OCI-LY7 (cell line): ENCODE measurements around the gene SELENOI.
"Not testable (repeated sequence)": the region's sequence is repeated elsewhere in the genome, so short reads cannot be mapped to it uniquely, and the experiment has no call there.

Source experiments
- EZH2phosphoT487 ChIP-seq: fragments of 200-600 bp; sonication (generic); IDR thresholded peaks from 2 replicates; pipeline ENCODE4 v1.6.1; 2018; ENCODE audit warnings: low read depth, borderline replicate concordance, mild to moderate bottlenecking, mixed run types, antibody characterized with exemption, low read length, moderate library complexity, mixed read lengths
- TF ChIP-seq, protein P1 (sequence below): fragments of 200-600 bp; sonication (generic); conservative IDR thresholded peaks from 2 replicates; pipeline ENCODE4 v1.5.1; 2014; ENCODE audit warnings: mild to moderate bottlenecking, antibody characterized with exemption, low read length, moderate library complexity, mixed read lengths

DNA sequence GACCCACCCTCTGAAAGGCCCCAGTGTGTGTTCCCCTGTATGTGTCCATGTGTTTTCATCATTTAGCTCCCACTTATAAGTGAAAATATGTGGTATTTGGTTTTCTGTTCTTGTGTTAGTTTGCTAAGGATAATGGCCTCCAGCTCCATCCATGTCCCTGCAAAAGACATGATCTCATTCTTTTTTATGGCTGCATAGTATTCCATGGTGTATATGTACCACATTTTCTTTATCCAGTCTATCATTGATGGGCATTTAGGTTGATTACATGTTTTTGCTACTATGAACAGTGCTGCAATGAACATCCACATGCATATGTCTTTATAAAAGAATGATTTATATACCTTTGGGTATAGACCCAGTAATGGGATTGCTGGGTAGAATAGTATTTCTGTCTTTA is 21.5 kb upstream of the SELENOI start:
- TF ChIP-seq, protein P1, sequence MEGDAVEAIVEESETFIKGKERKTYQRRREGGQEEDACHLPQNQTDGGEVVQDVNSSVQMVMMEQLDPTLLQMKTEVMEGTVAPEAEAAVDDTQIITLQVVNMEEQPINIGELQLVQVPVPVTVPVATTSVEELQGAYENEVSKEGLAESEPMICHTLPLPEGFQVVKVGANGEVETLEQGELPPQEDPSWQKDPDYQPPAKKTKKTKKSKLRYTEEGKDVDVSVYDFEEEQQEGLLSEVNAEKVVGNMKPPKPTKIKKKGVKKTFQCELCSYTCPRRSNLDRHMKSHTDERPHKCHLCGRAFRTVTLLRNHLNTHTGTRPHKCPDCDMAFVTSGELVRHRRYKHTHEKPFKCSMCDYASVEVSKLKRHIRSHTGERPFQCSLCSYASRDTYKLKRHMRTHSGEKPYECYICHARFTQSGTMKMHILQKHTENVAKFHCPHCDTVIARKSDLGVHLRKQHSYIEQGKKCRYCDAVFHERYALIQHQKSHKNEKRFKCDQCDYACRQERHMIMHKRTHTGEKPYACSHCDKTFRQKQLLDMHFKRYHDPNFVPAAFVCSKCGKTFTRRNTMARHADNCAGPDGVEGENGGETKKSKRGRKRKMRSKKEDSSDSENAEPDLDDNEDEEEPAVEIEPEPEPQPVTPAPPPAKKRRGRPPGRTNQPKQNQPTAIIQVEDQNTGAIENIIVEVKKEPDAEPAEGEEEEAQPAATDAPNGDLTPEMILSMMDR, result not testable (repeated sequence)
- not testable (repeated sequence) for TF ChIP-seq EZH2phosphoT487
